NCI-H1436 treated with DMSO at 0.1 percent for 48 hours (cell line): ENCODE results near the gene TPST1.
"Not testable (repeated sequence)": the region's sequence is repeated elsewhere in the genome, so short reads cannot be mapped to it uniquely, and the experiment has no call there.

ENCODE experiments used
- DNase-seq: peaks from one replicate; lab custom pipeline; 2025; lab: John Stamatoyannopoulos, UW

The TPST1 gene

GRCh38 chr7:66283003-66283920 lies 78.1 kb downstream of the TPST1 start:
- no peak for DNase-seq

- DNase-seq, result no peak
Measured at GRCh38 chr7:66296001-66296521, 90.9 kb downstream of the TPST1 start.

- no peak for DNase-seq
Measured at GRCh38 chr7:66296557-66296956, 91.4 kb downstream of the TPST1 start.

GRCh38 chr7:66297579-66297978 lies 92.4 kb downstream of the TPST1 start:
- DNase-seq, result no peak

- DNase-seq, result no peak
Measured at GRCh38 chr7:66301249-66301648, 96.1 kb downstream of the TPST1 start.

- DNase-seq, result no peak
Measured at GRCh38 chr7:66301737-66302136, 96.6 kb downstream of the TPST1 start.

GRCh38 chr7:66303454-66304155 lies 98.5 kb downstream of the TPST1 start:
- DNase-seq, result no peak

GRCh38 chr7:66304536-66304935 lies 99.4 kb downstream of the TPST1 start:
- DNase-seq, result no peak

GRCh38 chr7:66306243-66306642 lies 101.1 kb downstream of the TPST1 start:
- DNase-seq, result no peak

GRCh38 chr7:66307591-66308215 lies 102.6 kb downstream of the TPST1 start:
- DNase-seq, result no peak

- DNase-seq, result no peak
Measured at GRCh38 chr7:66308411-66308810, 103.3 kb downstream of the TPST1 start.

GRCh38 chr7:66310620-66311019 lies 105.5 kb downstream of the TPST1 start:
- no peak for DNase-seq

GRCh38 chr7:66313886-66314568 lies 108.9 kb downstream of the TPST1 start:
- DNase-seq, result no peak

GRCh38 chr7:66315192-66315591 lies 110.1 kb downstream of the TPST1 start:
- DNase-seq, result no peak

- no peak for DNase-seq
Measured at GRCh38 chr7:66319407-66319979, 114.4 kb downstream of the TPST1 start.

- DNase-seq, result no peak
Measured at GRCh38 chr7:66321283-66321682, 116.1 kb downstream of the TPST1 start.

- DNase-seq, result no peak
Measured at GRCh38 chr7:66323114-66323796, 118.1 kb downstream of the TPST1 start.

- not testable (repeated sequence) for DNase-seq
Measured at GRCh38 chr7:66324985-66325384, 119.9 kb downstream of the TPST1 start.

- no peak for DNase-seq
Measured at GRCh38 chr7:66326501-66327215, 121.5 kb downstream of the TPST1 start.

GRCh38 chr7:66330961-66331360 lies 125.8 kb downstream of the TPST1 start:
- DNase-seq, result no peak
